Colonic mucosa (tissue), 4 donors: ENCODE results near the gene ARHGAP27. TPM values are rescaled to one million over a fixed set of nuclear protein-coding genes. Genes with fewer than 3 reads are reported as not detected.

Experiments
- DNase-seq: peaks from one replicate; pipeline ENCODE4 v3.0.0-alpha.2; 2020
- H3K27ac ChIP-seq: fragments of 200-600 bp; one replicate; pipeline ENCODE4 v1.8.0; 2021
- H3K27me3 ChIP-seq: fragments of 200-600 bp; one replicate; pipeline ENCODE4 v1.8.0; 2021
- H3K36me3 ChIP-seq: fragments of 200-600 bp; one replicate; pipeline ENCODE4 v1.8.0; 2021
- H3K4me1 ChIP-seq: fragments of 200-600 bp; one replicate; pipeline ENCODE4 v1.8.0; 2021; ENCODE audit warnings: mild to moderate bottlenecking
- H3K4me3 ChIP-seq: fragments of 200-600 bp; one replicate; pipeline ENCODE4 v1.8.0; 2021
- H3K9ac ChIP-seq, 2 donors: one replicate each; pipeline ENCODE4 v1.7.0; 2013; ENCODE audit warnings: control low read depth in 2 of 2, low read depth in 2 of 2, low read length in 2 of 2
- H3K9me3 ChIP-seq: fragments of 200-600 bp; one replicate; pipeline ENCODE4 v1.8.0; 2021
- intact Hi-C: fragments of 100-400 bp; cut with DNase I; formaldehyde crosslinking; loops from one replicate; pipeline ENCODE4 v1.14.1; 2022
- total RNA-seq, 2 donors: library from RNA; stranded (reverse); fragmentation: NEBNext Ultra II Directional in 1 of 2; extraction: Animal tissue kit (Norgen Biotek cat#: 25700) in 1 of 2; gene quantifications; one replicate each; pipeline ENCODE4 v1.2.1, GENCODE V29; 2021
- TF ChIP-seq, protein P1 (sequence below): fragments of 200-600 bp; IDR thresholded peaks from one replicate; pipeline ENCODE4 v1.8.0; 2022; ENCODE audit warnings: antibody characterized with exemption, mild to moderate bottlenecking
- donor health status: healthy.
- donor health status: DM: no; HTN: no; CAD: no.
- donor health status: DM: no; HTN: no; CAD: no.

Gene ARHGAP27
- total RNA-seq, 2 donors from 2014 or later: 107 to 165 TPM

DNA sequence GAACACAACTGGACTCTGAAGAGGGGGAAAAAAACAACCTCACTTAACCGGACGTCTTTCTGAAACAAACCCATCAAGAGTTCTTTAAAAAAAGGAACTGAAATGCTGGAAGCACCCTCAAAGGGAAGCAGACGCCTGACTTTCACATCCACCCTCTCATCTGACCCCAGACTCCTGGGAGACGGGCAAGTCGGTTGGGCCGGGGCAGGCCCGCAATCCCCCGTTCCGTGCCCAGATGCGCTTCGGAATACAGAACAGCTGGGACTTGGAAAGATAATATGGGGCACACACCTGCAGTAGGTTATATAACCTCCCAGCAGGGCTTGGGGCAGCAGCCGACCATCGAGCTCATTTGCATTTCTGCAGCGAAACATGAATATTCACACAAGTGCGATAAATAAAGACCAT lies 3.7 kb downstream of the ARHGAP27 start:
- Histone ChIP-seq H3K36me3 (no peaks in the 10 kb centered on the region), H3K27me3 (no peaks in the 10 kb centered on the region), H3K4me1 (peaks cover 16% of the 10 kb centered on the region), H3K9me3 (no peaks in the 10 kb centered on the region), H3K4me3 (no peak overlapping the region), H3K27ac (peak overlapping the region; percentile 61), H3K9ac (peak overlapping the region in 1 of 2 donors; percentile 61)
- intact Hi-C loops: no loop called here
- DNase-seq: no peak
- TF ChIP-seq, protein P1, sequence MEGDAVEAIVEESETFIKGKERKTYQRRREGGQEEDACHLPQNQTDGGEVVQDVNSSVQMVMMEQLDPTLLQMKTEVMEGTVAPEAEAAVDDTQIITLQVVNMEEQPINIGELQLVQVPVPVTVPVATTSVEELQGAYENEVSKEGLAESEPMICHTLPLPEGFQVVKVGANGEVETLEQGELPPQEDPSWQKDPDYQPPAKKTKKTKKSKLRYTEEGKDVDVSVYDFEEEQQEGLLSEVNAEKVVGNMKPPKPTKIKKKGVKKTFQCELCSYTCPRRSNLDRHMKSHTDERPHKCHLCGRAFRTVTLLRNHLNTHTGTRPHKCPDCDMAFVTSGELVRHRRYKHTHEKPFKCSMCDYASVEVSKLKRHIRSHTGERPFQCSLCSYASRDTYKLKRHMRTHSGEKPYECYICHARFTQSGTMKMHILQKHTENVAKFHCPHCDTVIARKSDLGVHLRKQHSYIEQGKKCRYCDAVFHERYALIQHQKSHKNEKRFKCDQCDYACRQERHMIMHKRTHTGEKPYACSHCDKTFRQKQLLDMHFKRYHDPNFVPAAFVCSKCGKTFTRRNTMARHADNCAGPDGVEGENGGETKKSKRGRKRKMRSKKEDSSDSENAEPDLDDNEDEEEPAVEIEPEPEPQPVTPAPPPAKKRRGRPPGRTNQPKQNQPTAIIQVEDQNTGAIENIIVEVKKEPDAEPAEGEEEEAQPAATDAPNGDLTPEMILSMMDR: no peak

DNA sequence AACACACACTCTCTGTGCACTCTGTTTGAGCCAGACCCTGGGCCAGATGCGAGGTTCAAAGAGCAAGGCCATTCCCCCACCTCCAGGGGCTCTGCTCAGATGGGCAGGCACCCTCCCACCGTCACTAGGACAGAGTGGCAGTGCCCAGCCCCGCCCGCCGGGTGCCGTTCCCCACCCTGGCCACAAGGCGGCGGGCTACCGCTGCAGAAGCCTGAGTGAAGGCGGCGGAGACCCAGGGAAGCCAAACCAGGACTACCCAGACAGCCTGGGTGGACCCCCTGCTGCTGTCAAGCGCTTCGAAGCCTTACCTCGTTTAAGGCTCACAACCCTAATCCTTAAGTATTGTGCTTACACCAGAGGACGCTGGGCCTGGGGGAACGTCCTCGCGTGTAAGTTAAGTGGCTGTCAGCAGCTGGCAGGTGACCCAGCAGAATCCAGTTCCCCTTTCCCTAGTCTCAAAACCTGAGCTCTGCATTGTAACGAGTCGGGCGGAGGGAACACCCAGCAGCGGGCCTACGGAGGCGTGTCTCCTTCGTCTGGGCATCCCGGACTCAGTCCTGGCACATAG lies 4.5 kb downstream of the ARHGAP27 start:
- H3K4me3 ChIP-seq: peak overlapping the region; percentile 6
- no peaks in the 10 kb centered on the region for H3K36me3 ChIP-seq
- intact Hi-C loops: no loop called here
- H3K27me3 ChIP-seq: no peaks in the 10 kb centered on the region
- DNase-seq: peak; percentile 81
- no peaks in the 10 kb centered on the region for H3K9me3 ChIP-seq
- peaks cover 16% of the 10 kb centered on the region for H3K4me1 ChIP-seq
- H3K27ac ChIP-seq: peak overlapping the region; percentile 61
- peak overlapping the region in 1 of 2 donors; percentile 61 for H3K9ac ChIP-seq
- TF ChIP-seq, protein P1: peak; percentile 100

DNA sequence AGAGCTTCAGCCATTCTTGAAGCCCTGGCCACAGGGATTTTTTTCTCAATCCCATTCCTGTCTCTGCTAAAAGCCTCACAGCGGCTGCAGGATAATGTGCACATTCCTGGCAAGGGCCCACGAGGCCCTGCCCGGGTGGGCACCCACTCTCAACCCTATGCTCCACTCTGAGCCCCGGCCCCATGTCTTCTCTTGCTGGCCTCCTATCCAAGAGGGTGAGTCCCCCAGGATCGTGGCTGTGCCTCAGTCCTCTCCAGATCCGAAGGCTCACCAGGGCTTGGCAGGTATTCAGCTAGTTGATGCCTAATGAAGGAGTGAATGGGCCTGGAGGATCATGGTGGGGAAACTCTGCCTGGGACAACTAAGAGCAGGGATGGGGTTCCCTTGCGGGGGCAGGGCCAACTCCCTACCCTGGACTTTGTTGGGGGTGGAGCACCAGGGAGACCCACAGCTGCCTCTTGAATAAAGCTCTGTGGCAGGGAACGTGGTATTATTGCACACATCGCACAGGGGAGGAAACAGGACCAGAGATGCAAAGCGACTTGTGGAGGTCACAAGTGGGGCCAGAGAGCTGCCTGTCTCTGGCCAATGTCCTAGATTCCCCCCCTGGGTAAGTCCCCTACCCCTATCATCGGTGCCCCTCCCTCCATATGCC lies 5.4 kb downstream of the ARHGAP27 start:
- Histone ChIP-seq H3K4me3 (no peak overlapping the region), H3K36me3 (no peaks in the 10 kb centered on the region), H3K27me3 (no peaks in the 10 kb centered on the region), H3K9ac (no peak overlapping the region), H3K27ac (no peak overlapping the region), H3K9me3 (no peaks in the 10 kb centered on the region), H3K4me1 (peaks cover 16% of the 10 kb centered on the region)
- DNase-seq: no peak
- TF ChIP-seq, protein P1: no peak
- intact Hi-C loops: no loop called here

DNA sequence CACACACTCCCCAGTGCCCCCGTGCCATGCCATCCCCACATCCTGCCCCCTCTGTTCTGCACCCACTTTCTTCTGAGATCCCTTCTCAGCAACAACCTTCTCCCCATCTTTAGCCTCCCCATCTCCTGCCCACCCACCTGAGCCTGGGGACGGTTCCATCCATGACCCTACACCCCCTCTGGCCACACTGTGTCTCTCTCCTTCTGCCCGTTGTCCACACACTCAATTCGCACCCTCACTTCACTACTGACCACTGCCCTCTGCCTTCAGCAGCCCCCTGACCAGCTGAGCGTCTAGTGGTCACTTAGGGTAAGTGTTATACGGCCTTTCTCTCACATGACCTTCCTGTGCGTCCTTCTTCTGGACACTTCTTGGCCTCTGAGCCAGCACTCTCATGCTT lies 6.1 kb downstream of the ARHGAP27 start:
- H3K4me1 ChIP-seq: peaks cover 18% of the 10 kb centered on the region
- DNase-seq: no peak
- H3K9me3 ChIP-seq: no peaks in the 10 kb centered on the region
- no peaks in the 10 kb centered on the region for H3K36me3 ChIP-seq
- H3K27ac ChIP-seq: no peak overlapping the region
- no peak overlapping the region for H3K4me3 ChIP-seq
- H3K9ac ChIP-seq: peak overlapping the region; percentile 14 to 45
- TF ChIP-seq, protein P1: no peak
- intact Hi-C loops: no loop called here
- H3K27me3 ChIP-seq: no peaks in the 10 kb centered on the region

DNA sequence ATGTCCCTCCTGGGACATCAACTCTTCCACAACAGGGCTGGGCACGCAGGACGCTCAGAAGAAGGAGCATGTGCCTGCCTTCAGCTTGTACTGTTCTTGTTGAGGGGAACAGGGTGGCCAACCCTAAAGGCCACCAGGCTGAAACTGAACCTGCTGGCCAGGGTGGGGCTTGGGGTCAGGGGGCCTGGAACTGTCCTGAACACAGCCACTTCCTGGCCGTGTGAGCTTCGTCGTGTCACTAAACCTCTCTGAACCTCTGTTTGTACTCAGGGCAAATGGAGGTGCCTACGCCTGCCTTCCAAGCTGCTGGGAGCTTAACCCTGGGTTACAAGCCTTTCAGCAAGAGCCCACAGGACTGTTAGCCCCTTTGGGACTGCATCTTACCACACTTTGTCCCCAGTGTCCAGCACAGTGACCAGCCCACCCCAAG lies 6.7 kb downstream of the ARHGAP27 start:
- peak overlapping the region; percentile 45 to 55 for H3K9ac ChIP-seq
- peaks cover 21% of the 10 kb centered on the region for H3K4me1 ChIP-seq
- no peak for DNase-seq
- H3K36me3 ChIP-seq: no peaks in the 10 kb centered on the region
- TF ChIP-seq, protein P1: no peak
- H3K9me3 ChIP-seq: no peaks in the 10 kb centered on the region
- H3K27ac ChIP-seq: peak overlapping the region; percentile 86
- no peak overlapping the region for H3K4me3 ChIP-seq
- no peaks in the 10 kb centered on the region for H3K27me3 ChIP-seq
- intact Hi-C loops: no loop called here
